Measurements from ENCODE around the gene BTG2.

BTG2 gene

DNA sequence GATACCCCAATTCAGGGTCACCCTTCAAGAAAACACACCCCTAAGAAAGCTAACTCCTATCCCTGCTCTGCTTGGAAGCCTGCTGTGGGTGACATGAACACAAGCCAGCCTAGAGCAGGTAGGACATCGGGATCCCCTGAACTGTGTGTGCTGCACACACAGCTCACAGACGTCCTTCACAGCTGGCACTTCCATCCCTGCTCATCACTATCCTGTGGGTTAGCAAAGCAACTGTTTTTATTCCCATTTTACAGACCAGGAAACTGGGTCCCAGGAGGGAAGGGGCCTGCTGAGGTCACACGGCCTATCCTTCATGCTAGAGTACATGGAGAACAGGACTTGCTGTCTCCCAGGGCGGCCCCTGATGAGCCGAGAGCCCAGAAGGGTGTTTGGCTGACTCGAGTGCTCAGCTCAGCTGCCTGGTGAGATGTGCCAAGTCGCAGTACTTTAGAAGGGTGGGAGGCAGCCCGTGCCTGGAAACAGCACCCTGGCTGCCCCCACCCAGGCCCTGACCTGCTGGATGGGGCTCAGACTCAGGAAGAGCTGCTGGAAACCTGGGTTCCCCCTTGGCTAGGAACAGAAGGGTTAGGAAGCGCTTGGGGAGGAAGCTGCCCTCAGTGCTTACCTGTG is 28.3 kb upstream of the BTG2 start:
- no peak for DNase-seq

- DNase-seq: no peak
These were observed 27.0 kb upstream of the BTG2 start for GRCh38 chr1:203278082-203278884.

DNA sequence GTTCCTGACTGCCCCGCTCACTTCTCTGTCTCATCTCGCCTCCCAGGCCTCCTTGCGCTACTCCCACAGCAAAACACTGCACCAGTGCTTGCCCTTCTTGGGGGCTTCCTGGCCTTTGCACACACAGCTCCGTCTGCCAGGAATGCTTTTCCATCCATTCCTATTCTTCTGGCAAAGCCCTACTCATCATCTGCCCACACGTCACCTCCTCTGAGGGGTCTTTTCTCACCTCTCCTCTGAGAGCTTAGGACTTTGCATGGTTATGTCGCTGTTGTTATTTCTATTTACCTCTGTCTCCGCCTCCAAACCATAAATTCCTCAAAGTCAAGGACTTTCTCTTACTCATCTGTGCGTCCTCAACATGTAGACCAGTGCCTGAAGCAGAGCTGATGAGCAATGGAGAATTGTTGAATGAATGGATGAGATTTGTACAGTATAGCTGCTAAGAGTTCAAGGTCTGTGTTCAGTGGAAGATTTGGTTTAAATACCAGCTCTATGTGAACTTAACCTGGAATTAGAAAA is 26.4 kb upstream of the BTG2 start:
- no peak for DNase-seq

DNA sequence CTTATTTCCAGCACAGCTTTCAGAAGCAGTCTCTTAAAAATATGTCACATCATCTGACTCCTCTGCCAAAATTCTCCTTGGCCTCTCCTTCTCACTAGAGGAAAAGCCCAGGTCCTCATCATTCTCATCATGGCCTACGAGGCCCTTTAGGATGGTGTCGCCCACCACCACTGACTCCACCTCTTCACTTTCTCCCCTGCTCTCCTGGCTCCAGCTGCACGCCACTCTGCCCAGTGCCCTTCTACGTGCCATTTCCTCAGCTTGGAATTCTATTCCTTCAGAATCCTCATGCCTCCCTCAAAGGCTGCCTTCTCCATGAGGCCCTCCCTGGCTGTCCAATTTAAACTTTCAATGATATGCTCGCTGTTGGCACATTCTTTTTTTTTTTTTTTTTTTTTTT is 25.3 kb upstream of the BTG2 start:
- no peak for DNase-seq

DNA sequence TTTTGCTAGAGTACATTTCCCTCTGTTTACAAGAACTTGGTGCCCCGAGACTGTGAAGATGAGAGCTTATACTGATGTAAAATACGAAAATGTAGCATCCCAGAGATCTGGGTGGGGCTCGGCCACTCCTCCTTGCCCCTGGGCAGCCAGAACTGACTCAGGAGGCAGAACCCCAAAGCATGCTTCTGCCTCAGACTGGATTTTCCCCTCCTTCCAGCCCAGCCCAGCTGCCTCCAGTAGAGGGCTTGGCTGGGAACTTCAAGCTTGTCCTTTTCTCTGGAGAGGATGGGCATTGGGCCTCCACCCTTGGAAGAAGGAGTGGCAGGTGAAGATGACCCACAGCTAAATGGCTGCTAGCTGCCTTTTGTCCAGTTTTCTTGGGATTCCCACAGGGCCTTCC is 24.3 kb upstream of the BTG2 start:
- DNase-seq: no peak

- DNase-seq: no peak
These were observed 23.3 kb upstream of the BTG2 start for GRCh38 chr1:203281851-203282661.

GRCh38 chr1:203282720-203283542 is 22.4 kb upstream of the BTG2 start:
- DNase-seq: no peak

GRCh38 chr1:203283597-203283996 is 21.7 kb upstream of the BTG2 start:
- DNase-seq: no peak

- DNase-seq: no peak
These were observed 20.8 kb upstream of the BTG2 start for GRCh38 chr1:203284411-203285123.

GRCh38 chr1:203286161-203286984 is 18.9 kb upstream of the BTG2 start:
- no peak for DNase-seq

DNA sequence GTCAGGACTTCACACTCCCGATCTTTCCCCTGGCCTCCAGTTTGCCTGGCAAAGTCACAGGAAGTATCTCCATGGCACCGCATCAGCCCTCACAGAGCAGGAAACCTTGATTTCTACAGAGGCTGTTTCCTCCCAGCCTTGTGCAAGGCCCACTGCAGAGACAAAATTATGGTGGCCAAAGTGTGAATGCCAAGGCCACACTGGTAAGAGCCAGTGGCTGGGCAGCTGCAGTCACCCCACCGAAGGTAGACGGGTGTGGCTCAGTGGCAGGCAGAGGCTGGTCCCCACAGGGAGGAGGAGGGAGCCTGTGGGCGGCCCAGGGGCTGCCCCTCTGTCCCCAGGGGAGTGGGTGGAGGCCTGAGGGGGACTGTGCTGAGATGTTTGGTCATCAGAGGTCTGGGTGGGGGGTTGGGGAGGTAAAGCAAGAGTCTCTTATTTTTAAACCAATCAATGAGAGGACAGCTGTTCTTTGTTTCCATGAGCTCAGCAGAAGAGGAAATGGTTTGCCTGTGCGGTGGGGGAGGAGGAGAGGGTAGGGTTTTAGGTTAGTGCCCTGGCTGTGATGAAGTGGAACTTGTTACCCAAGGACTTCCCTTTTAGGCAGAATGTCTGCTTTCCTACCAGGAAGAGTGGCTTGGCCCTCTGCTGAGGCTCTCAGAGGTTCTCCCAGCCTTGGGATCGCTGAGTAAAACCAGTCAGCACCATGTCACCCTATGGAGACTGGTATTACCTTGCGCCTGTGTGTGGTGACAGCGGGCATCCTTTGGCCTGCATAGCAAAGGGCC is 18.0 kb upstream of the BTG2 start:
- DNase-seq: peak; percentile 69

DNA sequence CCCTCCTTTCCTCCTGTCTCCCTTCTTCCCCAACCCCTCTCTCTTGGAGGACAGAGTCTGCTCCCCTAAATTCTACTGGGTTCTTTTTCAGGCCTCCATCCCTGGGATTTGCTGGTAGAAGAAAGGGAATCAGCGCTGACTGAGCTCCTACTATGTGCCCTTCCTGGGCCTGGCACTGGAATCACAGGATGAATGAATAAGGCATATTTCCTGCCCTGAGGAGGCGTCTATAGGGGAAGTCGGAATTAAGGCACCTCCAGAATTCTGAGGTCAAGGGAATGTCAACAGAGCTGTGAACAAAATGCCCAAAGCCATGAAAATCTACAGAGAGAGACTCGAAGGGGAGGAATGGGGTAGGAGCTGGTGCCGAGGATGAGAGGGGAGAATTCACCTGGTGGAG is 17.4 kb upstream of the BTG2 start:
- DNase-seq: no peak

GRCh38 chr1:203288400-203288799 is 16.9 kb upstream of the BTG2 start:
- no peak for DNase-seq

DNA sequence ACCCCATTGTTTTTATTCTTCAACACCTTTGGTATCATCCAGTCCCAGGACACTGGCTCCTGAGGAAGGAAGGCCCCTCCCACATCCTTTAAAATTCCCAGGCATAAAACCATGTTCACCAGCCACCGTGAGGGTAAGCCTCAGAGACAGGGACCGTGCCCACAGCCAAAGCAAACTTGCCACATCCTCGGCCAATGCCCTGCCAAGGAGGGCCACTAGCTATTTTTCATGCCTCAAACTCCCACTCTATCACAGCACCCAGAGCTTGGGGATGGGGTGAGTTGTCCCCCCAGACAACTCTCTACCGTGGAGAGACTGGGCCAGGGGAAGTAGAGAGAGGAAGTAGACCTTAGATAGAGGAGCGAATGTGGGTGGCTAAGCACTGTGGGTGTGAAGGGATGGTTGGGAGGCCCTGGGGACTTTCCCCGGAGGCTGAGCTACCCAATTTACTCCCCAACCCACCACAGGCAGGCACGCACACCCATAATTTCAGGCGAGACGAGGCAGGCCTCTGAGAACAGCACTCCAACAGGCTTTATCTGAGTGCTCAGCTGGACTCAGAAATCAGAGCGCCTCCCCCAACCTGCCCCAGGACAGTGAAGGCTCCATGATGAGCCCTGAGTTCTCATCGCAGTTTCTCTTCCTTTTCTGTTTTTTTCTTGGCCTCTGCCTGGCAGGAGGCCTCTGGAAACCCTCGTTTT is 15.9 kb upstream of the BTG2 start:
- peak; percentile 84 for DNase-seq

- no peak for DNase-seq
These were observed 15.4 kb upstream of the BTG2 start for GRCh38 chr1:203289982-203290260.

- DNase-seq: peak; percentile 97
These were observed 14.8 kb upstream of the BTG2 start for GRCh38 chr1:203290261-203291089.

DNA sequence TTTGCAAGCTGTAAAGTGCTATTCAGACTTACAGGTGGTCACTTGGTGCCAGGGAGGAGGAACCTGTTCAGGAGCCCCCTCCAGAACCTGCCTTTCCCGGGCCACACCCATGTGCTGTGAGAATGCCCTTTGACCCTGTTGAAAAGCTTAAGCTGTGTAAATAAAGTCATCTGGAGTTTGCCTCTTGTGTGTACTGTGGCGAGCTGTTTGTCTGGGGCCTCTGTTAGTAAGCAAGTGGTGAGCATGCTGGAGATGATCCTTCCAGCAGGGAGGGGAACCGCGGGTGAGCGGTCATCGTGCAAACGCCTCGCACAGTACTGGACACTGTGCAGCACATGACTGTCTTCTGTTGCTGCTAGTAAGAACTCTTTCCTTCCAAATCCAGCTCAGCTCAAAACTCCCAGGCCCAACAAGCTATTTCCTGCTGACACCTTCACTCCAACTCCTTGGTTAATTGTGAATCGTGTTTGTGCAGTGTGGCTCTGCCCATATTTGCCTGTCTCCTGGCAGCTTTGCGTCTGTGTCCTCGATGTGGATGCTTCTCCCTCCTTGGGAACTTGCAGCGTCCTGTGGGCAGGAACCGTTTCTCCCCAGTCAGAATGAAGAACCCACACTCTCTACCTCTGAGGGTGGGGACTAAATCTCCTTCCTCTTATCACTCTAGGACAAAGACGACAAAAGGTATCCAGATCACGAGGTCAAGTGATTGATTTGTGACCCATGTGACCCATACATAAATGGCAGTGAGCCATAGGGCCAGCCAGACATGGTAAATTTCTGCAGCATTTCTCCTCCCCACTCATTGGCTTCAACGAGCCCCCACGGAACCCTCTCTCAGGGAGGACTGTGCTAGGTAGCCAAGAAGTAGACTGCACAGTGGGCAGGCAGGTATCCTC is 13.9 kb upstream of the BTG2 start:
- no peak for DNase-seq

- DNase-seq: no peak
These were observed 9.5 kb upstream of the BTG2 start for GRCh38 chr1:203295796-203296195.

Measured in activated T-cell treated with anti-CD3 and anti-CD28 coated beads for 4 hours (primary cell).